ENCODE data around the gene AGBL4.

The AGBL4 gene

GRCh38 chr1:48654606-48655210, 1369.0 kb downstream of the AGBL4 start:
- no peak for DNase-seq (ENCODE audit: low read depth in 2 of 2)

- DNase-seq (ENCODE audit: low read depth in 2 of 2): no peak
Measured at GRCh38 chr1:48652334-48652733, 1371.4 kb downstream of the AGBL4 start.

GRCh38 chr1:48649880-48650279, 1373.9 kb downstream of the AGBL4 start:
- DNase-seq (ENCODE audit: low read depth in 2 of 2): no peak

GRCh38 chr1:48645883-48646282, 1377.9 kb downstream of the AGBL4 start:
- no peak for DNase-seq (ENCODE audit: low read depth in 2 of 2)

GRCh38 chr1:48644905-48645605, 1378.7 kb downstream of the AGBL4 start:
- DNase-seq (ENCODE audit: low read depth in 2 of 2): no peak

GRCh38 chr1:48644190-48644900, 1379.4 kb downstream of the AGBL4 start:
- no peak for DNase-seq (ENCODE audit: low read depth in 2 of 2)

GRCh38 chr1:48643193-48643592, 1380.6 kb downstream of the AGBL4 start:
- no peak for DNase-seq (ENCODE audit: low read depth in 2 of 2)

GRCh38 chr1:48640836-48641492, 1382.8 kb downstream of the AGBL4 start:
- DNase-seq (ENCODE audit: low read depth in 2 of 2): no peak

GRCh38 chr1:48629867-48630266, 1393.9 kb downstream of the AGBL4 start:
- no peak for DNase-seq (ENCODE audit: low read depth in 2 of 2)

GRCh38 chr1:48627486-48627885, 1396.3 kb downstream of the AGBL4 start:
- no peak for DNase-seq (ENCODE audit: low read depth in 2 of 2)

- DNase-seq (ENCODE audit: low read depth in 2 of 2): no peak
Measured at GRCh38 chr1:48619539-48619938, 1404.2 kb downstream of the AGBL4 start.

GRCh38 chr1:48617252-48617651, 1406.5 kb downstream of the AGBL4 start:
- DNase-seq (ENCODE audit: low read depth in 2 of 2): no peak

GRCh38 chr1:48616710-48617109, 1407.0 kb downstream of the AGBL4 start:
- no peak for DNase-seq (ENCODE audit: low read depth in 2 of 2)

- DNase-seq (ENCODE audit: low read depth in 2 of 2): no peak
Measured at GRCh38 chr1:48611841-48612240, 1411.9 kb downstream of the AGBL4 start.

- DNase-seq (ENCODE audit: low read depth in 2 of 2): no peak
Measured at GRCh38 chr1:48610628-48611542, 1412.9 kb downstream of the AGBL4 start.

GRCh38 chr1:48608882-48609281, 1414.9 kb downstream of the AGBL4 start:
- no peak for DNase-seq (ENCODE audit: low read depth in 2 of 2)

- no peak for DNase-seq (ENCODE audit: low read depth in 2 of 2)
Measured at GRCh38 chr1:48603222-48603621, 1420.5 kb downstream of the AGBL4 start.

- DNase-seq (ENCODE audit: low read depth in 2 of 2): no peak
Measured at GRCh38 chr1:48602349-48602748, 1421.4 kb downstream of the AGBL4 start.

- no peak for DNase-seq (ENCODE audit: low read depth in 2 of 2)
Measured at GRCh38 chr1:48600182-48600581, 1423.6 kb downstream of the AGBL4 start.

GRCh38 chr1:48597663-48598062, 1426.1 kb downstream of the AGBL4 start:
- DNase-seq (ENCODE audit: low read depth in 2 of 2): no peak

- DNase-seq (ENCODE audit: low read depth in 2 of 2): no peak
Measured at GRCh38 chr1:48596046-48596445, 1427.7 kb downstream of the AGBL4 start.
